ENCODE data around the gene SMAD9.

Gene SMAD9

DNA sequence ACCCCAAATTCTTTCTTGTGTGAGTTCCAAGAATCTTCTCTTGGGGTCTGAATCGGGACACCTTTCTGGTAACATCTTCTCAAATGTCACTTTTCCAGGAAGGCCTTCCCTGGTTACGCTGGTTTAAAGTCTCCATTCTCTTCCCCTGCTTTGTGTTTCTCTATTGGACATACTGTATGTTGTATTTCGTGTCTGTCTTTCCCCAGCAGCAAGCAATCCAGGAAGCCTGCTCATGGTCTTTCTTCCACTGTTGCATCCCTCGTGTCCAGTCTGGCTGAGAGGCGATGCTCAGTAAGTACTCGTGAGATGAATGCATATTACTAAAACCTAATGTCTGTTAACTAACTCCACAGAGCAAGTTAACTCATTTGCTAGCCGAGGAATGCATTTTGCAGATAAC lies 57.3 kb downstream of the SMAD9 start:
- DNase-seq (ENCODE audit: low read depth): no peak

- DNase-seq (ENCODE audit: low read depth): no peak
These were observed 57.9 kb downstream of the SMAD9 start for GRCh38 chr13:36862002-36862685.

GRCh38 chr13:36859259-36859658 lies 60.8 kb downstream of the SMAD9 start:
- no peak for DNase-seq (ENCODE audit: low read depth)

- peak; percentile 26 for DNase-seq (ENCODE audit: low read depth)
These were observed 61.7 kb downstream of the SMAD9 start for GRCh38 chr13:36858290-36858689.

GRCh38 chr13:36857253-36857652 lies 62.8 kb downstream of the SMAD9 start:
- no peak for DNase-seq (ENCODE audit: low read depth)

GRCh38 chr13:36850790-36851438 lies 69.1 kb downstream of the SMAD9 start:
- DNase-seq (ENCODE audit: low read depth): no peak

- DNase-seq (ENCODE audit: low read depth): no peak
These were observed 71.6 kb downstream of the SMAD9 start for GRCh38 chr13:36848199-36848982.

- no peak for DNase-seq (ENCODE audit: low read depth)
These were observed 72.4 kb downstream of the SMAD9 start for GRCh38 chr13:36847606-36848005.

DNA sequence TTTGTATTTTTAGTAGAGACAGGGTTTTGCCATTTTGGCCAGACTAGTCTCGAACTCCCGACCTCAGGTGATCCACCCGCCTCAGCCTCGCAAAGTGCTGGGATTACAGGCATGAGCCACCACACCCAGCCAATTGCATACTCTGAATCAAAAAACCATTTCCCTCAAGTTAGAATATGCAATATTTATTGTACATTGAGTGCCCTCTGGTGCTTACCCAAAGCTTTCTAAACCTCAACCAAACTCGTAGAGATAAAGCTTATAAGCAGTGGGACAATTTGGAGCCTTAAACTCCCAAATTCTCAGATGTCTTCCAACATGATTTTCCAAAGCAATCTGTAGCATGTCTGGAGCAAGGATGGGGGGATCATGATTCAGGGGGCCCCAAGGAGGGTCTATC lies 78.6 kb downstream of the SMAD9 start:
- DNase-seq (ENCODE audit: low read depth): no peak

DNA sequence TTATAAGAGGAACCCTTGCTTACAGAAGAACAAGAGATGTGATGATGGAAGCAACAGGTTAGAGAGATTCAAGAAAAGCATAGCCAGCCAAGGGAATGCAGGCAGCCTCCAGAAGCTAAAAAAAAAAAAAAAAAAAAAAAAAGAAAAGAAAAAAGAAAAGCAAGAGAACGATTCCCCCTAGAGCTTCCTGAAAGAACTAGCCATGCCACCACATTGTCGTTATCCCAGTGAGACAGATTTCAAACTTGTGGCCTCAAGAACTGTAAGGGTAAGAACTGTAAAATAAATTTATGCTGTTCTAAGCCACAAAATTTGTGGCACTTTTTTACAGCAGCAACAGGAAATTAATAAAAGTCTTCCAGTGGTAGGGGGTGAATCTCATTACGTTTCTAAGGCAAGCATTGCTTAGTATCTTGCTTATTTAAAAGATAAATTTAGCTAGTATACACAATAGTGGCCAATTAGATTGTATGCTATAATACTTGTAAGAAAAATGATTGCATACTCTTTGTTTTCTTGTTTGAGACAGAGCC lies 79.3 kb downstream of the SMAD9 start:
- no peak for DNase-seq (ENCODE audit: low read depth)

DNA sequence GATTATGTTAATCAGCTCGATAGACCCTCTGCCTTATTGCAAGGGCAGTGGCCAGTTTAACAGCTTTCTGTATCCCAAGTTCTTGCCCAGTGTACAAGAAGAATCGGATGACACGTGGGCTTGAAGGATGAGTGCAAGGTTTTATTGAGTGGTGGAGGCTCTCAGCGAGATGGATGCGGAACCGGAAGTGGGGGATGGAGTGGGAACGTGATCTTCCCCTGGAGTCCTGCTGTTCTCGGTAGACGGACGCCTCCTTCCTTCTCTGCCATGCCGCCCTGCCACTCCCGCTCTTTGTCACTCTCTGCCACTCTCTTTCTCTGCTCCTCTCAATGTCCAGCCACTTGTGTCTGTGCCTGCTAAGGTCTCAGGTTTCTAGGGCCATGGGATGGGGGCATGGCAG lies 80.1 kb downstream of the SMAD9 start:
- DNase-seq (ENCODE audit: low read depth): no peak

- no peak for DNase-seq (ENCODE audit: low read depth)
These were observed 80.8 kb downstream of the SMAD9 start for GRCh38 chr13:36839281-36839680.

GRCh38 chr13:36837354-36838092 lies 82.5 kb downstream of the SMAD9 start:
- DNase-seq (ENCODE audit: low read depth): no peak

DNA sequence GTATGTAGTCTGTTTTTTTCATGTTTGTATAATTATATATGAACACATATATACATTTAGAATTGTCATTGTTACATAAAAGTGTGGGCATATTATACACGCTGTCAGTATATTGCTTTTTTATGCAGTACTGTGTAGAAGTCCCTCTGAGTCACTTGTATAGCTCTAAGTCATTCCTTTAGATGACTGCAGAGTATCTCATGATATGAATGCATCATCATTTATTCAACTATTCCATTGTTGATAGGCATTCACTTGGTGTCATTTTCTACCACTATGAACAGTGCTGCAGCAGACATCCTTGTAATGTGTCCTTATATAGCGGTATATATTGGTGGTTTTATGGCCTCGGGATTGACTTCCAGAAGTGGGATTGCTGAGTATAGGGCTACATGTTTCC lies 85.7 kb downstream of the SMAD9 start:
- DNase-seq (ENCODE audit: low read depth): no peak

DNA sequence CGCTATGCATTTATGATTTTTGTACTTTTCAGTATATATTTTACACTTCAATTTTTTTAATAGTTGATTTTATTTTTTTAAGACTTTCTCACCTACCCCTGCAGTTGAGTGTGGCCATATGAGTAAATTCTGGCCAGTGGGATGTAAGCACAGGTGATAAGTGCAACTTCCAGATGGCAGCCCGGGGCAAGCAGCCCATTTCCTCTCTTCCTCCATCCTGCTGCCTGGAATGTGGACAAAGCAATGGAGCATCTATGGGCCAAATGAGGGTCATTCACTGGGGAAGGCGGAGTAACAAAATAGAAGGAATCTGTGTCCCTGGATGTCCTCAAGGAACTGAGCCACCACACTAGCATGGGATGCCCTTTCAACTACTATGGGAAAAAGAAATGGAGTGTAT lies 88.7 kb downstream of the SMAD9 start:
- DNase-seq (ENCODE audit: low read depth): no peak

GRCh38 chr13:36829753-36830152 lies 90.3 kb downstream of the SMAD9 start:
- DNase-seq (ENCODE audit: low read depth): no peak

DNA sequence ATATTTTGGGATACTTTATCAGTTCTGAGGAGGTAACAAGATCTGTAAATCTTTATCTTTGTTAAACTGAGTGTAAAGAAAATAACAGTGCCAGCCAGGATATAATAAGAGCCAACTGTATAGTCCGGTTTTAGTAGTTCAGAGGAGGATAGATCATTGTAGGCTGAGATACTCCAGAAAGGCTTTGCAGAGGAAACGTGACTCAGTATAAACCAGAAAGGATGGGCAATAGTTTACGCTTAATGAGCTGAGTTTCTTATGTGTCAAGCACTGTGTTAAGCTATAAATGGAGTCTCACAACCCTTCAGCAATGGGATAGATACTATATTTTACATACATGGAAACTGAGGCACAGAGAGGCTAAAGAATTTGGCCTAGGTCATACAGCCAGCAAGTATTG lies 97.3 kb downstream of the SMAD9 start:
- no peak for DNase-seq (ENCODE audit: low read depth)

DNA sequence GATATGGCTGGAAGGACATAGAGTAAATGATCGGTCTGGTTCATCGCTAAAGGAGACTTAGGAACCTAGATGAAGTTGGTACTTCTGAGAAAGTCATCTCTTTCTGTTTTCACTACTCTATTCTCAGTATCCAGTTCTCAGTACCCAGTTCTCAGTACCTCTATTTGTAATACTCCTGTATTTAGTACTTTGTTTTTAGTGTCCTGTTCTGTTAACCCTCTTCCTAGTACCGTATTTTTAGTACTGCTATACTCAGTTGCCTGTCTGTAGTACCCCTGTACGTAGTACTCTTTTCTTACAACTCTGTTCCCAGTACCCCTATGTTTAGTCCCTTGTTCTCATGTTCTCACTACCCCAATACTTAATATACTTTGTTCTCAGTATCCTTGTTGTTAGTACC lies 99.8 kb downstream of the SMAD9 start:
- no peak for DNase-seq (ENCODE audit: low read depth)

- DNase-seq (ENCODE audit: low read depth): no peak
These were observed 100.3 kb downstream of the SMAD9 start for GRCh38 chr13:36819739-36820090.

GRCh38 chr13:36818804-36819738 lies 101.0 kb downstream of the SMAD9 start, which contains the start of gene RFXAP:
TSS of gene RFXAP (plus strand) at chr13:36819222. CDS start at chr13:36819358, 136 bp downstream.
- peak; percentile 67 for DNase-seq (ENCODE audit: low read depth)

Measured in GM04504 (cell line).